Left lung (tissue), 10 donors: ENCODE measurements around the gene ALOX12B. TPM values are rescaled to one million over a fixed set of nuclear protein-coding genes. Genes with fewer than 3 reads are reported as not detected.

ENCODE experiments used
- ATAC-seq: fragments of 200-7000 bp; cut with Tn5 transposase; one replicate; pipeline ENCODE4 v1.9.1; 2020; ENCODE audit warnings: moderate library complexity
- DNase-seq, 4 donors: peaks; one replicate each; pipeline ENCODE4 v3.0.0-alpha.2; 2013 to 2020
- H3K27ac ChIP-seq, 2 donors: fragments of 200-600 bp; sonication (generic) in 1 of 2; one replicate each; pipeline versions ENCODE4 v1.5.0 to v1.8.0; 2020 to 2021
- H3K27me3 ChIP-seq, 2 donors: fragments of 200-600 bp; sonication (generic) in 1 of 2; one replicate each; pipeline versions ENCODE4 v1.5.0 to v1.8.0; 2020 to 2021
- H3K36me3 ChIP-seq, 2 donors: fragments of 200-600 bp; sonication (generic) in 1 of 2; one replicate each; pipeline versions ENCODE4 v1.5.0 to v1.8.0; 2020 to 2021
- H3K4me1 ChIP-seq, 2 donors: fragments of 200-600 bp; one replicate each; pipeline ENCODE4 v1.8.0; 2021
- H3K4me3 ChIP-seq, 2 donors: fragments of 200-600 bp; sonication (generic) in 1 of 2; one replicate each; pipeline versions ENCODE4 v1.5.0 to v1.8.0; 2020 to 2021; ENCODE audit warnings: mild to moderate bottlenecking in 1 of 2
- H3K9me3 ChIP-seq, 2 donors: fragments of 200-600 bp; sonication (generic) in 1 of 2; one replicate each; pipeline versions ENCODE4 v1.5.0 to v1.8.0; 2020 to 2021
- CTCF ChIP-seq, 2 donors: fragments of 200-600 bp; sonication (generic) in 1 of 2; IDR thresholded peaks; one replicate each; pipeline versions ENCODE4 v1.5.0 to v1.8.0; 2021; ENCODE audit warnings: antibody characterized with exemption in 2 of 2
- intact Hi-C, 2 donors: fragments of 100-400 bp; cut with DNase I; formaldehyde crosslinking; loops; one replicate each; pipeline versions ENCODE4 v1.11.2 to v1.14.2; 2022
- polyA plus RNA-seq, 6 donors: library from polyadenylated mRNA; unstranded; fragments of 120-200 nt; gene quantifications; one replicate each; pipeline ENCODE4 v1.2.1, GENCODE V29; 2013; ENCODE audit not compliant: insufficient read length in 6 of 6
- total RNA-seq, 2 donors: library from RNA; stranded (reverse); fragmentation: NEBNext Ultra II Directional; extraction: Animal tissue kit (Norgen Biotek cat#: 25700); gene quantifications; one replicate each; pipeline ENCODE4 v1.2.1, GENCODE V29; 2021
- donor health status: DM: no; HTN: yes; CAD: no.
- donor health status: DM: no; HTN: no; CAD: no.

The ALOX12B gene
- total and polyA plus RNA-seq, 8 donors = 0.20 to 0.32 (median 0.31) TPM; not detected in 3

GRCh38 chr17:8124350-8125153, 37.0 kb upstream of the ALOX12B start:
- Histone ChIP-seq H3K4me1 (peaks cover 37 to 79% of the 10 kb centered on the region in 2 donors), H3K4me3 (peak overlapping the region; percentile 2 to 65), H3K27ac (no peak overlapping the region), H3K36me3 (no peaks in the 10 kb centered on the region), H3K9me3 (no peaks in the 10 kb centered on the region), H3K27me3 (peaks cover 28 to 93% of the 10 kb centered on the region in 2 donors)
- ATAC-seq (no peak), DNase-seq (peak in 1 of 4 donors; percentile 51)
- no peak for TF ChIP-seq CTCF (IDR thresholded peaks at IDR 0.05)
- intact Hi-C loops = loop anchor here in 1 of 2 donors (10.0 kb wide), 1 partner anchor 60 kb away; no protein-coding TSS in a partner anchor

- peaks cover 37 to 86% of the 10 kb centered on the region in 2 donors for H3K4me1 ChIP-seq
- no peak within 1 kb of the TSS for H3K27ac ChIP-seq
- TF ChIP-seq CTCF (IDR thresholded peaks at IDR 0.05) = no peak
- no peaks in the 10 kb centered on the region for H3K36me3 ChIP-seq
- peaks cover 28 to 86% of the 10 kb centered on the region in 2 donors for H3K27me3 ChIP-seq
- ATAC-seq = no peak
- H3K4me3 ChIP-seq = peak within 1 kb of the TSS; percentile 33 to 49
- intact Hi-C loops = loop anchor here in 1 of 2 donors (10.0 kb wide), 1 partner anchor 61 kb away; no protein-coding TSS in a partner anchor
- DNase-seq = peak in 1 of 4 donors; percentile 60
- no peaks in the 10 kb centered on the region for H3K9me3 ChIP-seq
Observed at GRCh38 chr17:8123695-8124349, 36.3 kb upstream of the ALOX12B start, which contains the start of gene HES7. HES7 (minus strand) TSS chr17:8124106; CDS start chr17:8124084, 22 bp downstream.

GRCh38 chr17:8122924-8123694, 35.6 kb upstream of the ALOX12B start:
- DNase-seq (peak in 1 of 4 donors; percentile 80), ATAC-seq (no peak)
- Histone ChIP-seq H3K4me1 (peaks cover 41 to 93% of the 10 kb centered on the region in 2 donors), H3K27me3 (peaks cover 28 to 85% of the 10 kb centered on the region in 2 donors), H3K4me3 (peak overlapping the region; percentile 33 to 49), H3K27ac (no peak overlapping the region), H3K9me3 (no peaks in the 10 kb centered on the region), H3K36me3 (no peaks in the 10 kb centered on the region)
- intact Hi-C loops = loop anchor here in 1 of 2 donors (10.0 kb wide), 1 partner anchor 62 kb away; no protein-coding TSS in a partner anchor
- no peak for TF ChIP-seq CTCF (IDR thresholded peaks at IDR 0.05)

DNA sequence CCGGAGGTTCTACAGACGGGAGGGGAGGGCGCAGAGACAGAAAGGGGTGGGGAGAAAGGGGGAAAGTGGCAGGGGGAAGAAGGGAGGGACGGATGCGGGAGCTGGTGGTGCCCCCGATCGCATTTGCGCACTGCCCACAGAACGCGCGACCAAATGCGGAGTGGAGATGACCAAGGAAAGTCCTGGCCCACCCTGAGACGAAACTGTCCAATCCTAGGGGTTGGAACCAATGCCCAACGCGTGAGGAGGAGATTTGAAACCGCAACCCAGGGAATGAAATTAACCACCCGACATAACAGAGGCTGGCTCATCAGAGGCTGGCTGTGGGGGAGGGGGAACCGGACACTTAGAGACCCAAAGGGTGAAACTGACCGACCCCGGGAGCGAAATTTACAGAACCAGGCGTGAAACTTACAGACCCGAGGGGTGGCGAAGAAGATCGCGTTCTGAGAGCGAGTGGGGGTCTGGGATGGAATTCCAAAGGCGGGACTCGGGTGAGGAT, 35.0 kb upstream of the ALOX12B start:
- ATAC-seq (no peak), DNase-seq (no peak)
- Histone ChIP-seq H3K9me3 (no peaks in the 10 kb centered on the region), H3K4me3 (peak overlapping the region; percentile 33 to 49), H3K4me1 (peaks cover 41 to 97% of the 10 kb centered on the region in 2 donors), H3K27ac (no peak overlapping the region), H3K27me3 (peaks cover 30 to 85% of the 10 kb centered on the region in 2 donors), H3K36me3 (no peaks in the 10 kb centered on the region)
- intact Hi-C loops = loop anchor here in 1 of 2 donors (10.0 kb wide), 1 partner anchor 62 kb away; no protein-coding TSS in a partner anchor
- no peak for TF ChIP-seq CTCF (IDR thresholded peaks at IDR 0.05)
